Chondrocyte (in vitro differentiated cells): ENCODE measurements around the gene NKX1-1. TPM values are rescaled to one million over a fixed set of nuclear protein-coding genes. Genes with fewer than 3 reads are reported as not detected.
A peak's percentile ranks its signal among the peaks of the same experiment; 100 is the strongest.

Source experiments
- DNase-seq: peaks from one replicate; pipeline ENCODE4 v3.0.0; 2021; ENCODE audit warnings: mixed read lengths, low spot score
- H3K27ac Mint-ChIP-seq: one replicate; pipeline ENCODE4 v1.8.0; 2021; ENCODE audit warnings: mild to moderate bottlenecking, moderate library complexity, mixed read lengths; ENCODE audit not compliant: unreplicated experiment
- H3K27me3 Mint-ChIP-seq: 2 replicates; pipeline ENCODE4 v1.8.0; 2021; ENCODE audit warnings: low read depth, mixed read lengths
- H3K36me3 Mint-ChIP-seq: 2 replicates; pipeline ENCODE4 v1.8.0; 2021; ENCODE audit warnings: low read depth, mixed read lengths
- H3K4me1 Mint-ChIP-seq: 2 replicates; pipeline ENCODE4 v1.8.0; 2021; ENCODE audit warnings: low read depth, mild to moderate bottlenecking, mixed read lengths
- H3K4me3 Mint-ChIP-seq: one replicate; pipeline ENCODE4 v1.8.0; 2021; ENCODE audit warnings: mild to moderate bottlenecking, moderate library complexity, mixed read lengths; ENCODE audit not compliant: unreplicated experiment
- H3K9me3 Mint-ChIP-seq: 2 replicates; pipeline ENCODE4 v1.8.0; 2021; ENCODE audit warnings: low read depth, mixed read lengths
- CTCF ChIP-seq: fragments of 200-600 bp; sonication (generic); IDR thresholded peaks from 2 replicates; pipeline ENCODE4 v1.5.0; 2021; ENCODE audit warnings: antibody characterized with exemption, mild to moderate bottlenecking, moderate library complexity
- total RNA-seq: library from RNA; stranded (reverse); gene quantifications from 3 replicates; pipeline ENCODE4 v1.2.1, GENCODE V29; 2021

The NKX1-1 gene
- total RNA-seq, 1 donor from 2014 or later = not detected

- DNase-seq = peak; percentile 84
- Mint-ChIP-seq H3K9me3 (no peaks in the 10 kb centered on the region), H3K27ac (no peak overlapping the region), H3K27me3 (no peaks in the 10 kb centered on the region), H3K4me3 (no peak overlapping the region), H3K4me1 (no peaks in the 10 kb centered on the region), H3K36me3 (peaks cover 20% of the 10 kb centered on the region)
- TF ChIP-seq CTCF = no peak
Measured at GRCh38 chr4:1368421-1369090, 37.7 kb downstream of the NKX1-1 start.

GRCh38 chr4:1367936-1368289 is 38.3 kb downstream of the NKX1-1 start:
- TF ChIP-seq CTCF = no peak
- no peaks in the 10 kb centered on the region for H3K4me1 Mint-ChIP-seq
- peaks cover 15% of the 10 kb centered on the region for H3K36me3 Mint-ChIP-seq
- H3K9me3 Mint-ChIP-seq = no peaks in the 10 kb centered on the region
- H3K27ac Mint-ChIP-seq = no peak overlapping the region
- no peak for DNase-seq
- no peaks in the 10 kb centered on the region for H3K27me3 Mint-ChIP-seq
- no peak overlapping the region for H3K4me3 Mint-ChIP-seq

GRCh38 chr4:1367230-1367935 is 38.9 kb downstream of the NKX1-1 start:
- Mint-ChIP-seq H3K4me1 (no peaks in the 10 kb centered on the region), H3K27me3 (no peaks in the 10 kb centered on the region), H3K9me3 (no peaks in the 10 kb centered on the region), H3K27ac (no peak overlapping the region), H3K36me3 (peaks cover 12% of the 10 kb centered on the region), H3K4me3 (no peak overlapping the region)
- TF ChIP-seq CTCF = no peak
- peak; percentile 87 for DNase-seq

- H3K4me3 Mint-ChIP-seq = no peak overlapping the region
- no peaks in the 10 kb centered on the region for H3K9me3 Mint-ChIP-seq
- DNase-seq = peak; percentile 81
- H3K36me3 Mint-ChIP-seq = peaks cover 7% of the 10 kb centered on the region
- no peak for TF ChIP-seq CTCF
- H3K4me1 Mint-ChIP-seq = no peaks in the 10 kb centered on the region
- H3K27ac Mint-ChIP-seq = no peak overlapping the region
- no peaks in the 10 kb centered on the region for H3K27me3 Mint-ChIP-seq
Measured at GRCh38 chr4:1366371-1367229, 39.6 kb downstream of the NKX1-1 start.
